NCI-H2196 treated with DMSO at 0.1 percent for 48 hours (cell line): Measurements from ENCODE around the gene LINGO3.
"Not testable (repeated sequence)": the region's sequence is repeated elsewhere in the genome, so short reads cannot be mapped to it uniquely, and the experiment has no call there.

Experiments used
- DNase-seq: peaks from one replicate; lab custom pipeline; 2025; ENCODE audit not compliant: unreplicated experiment; lab: John Stamatoyannopoulos, UW

The LINGO3 gene

GRCh38 chr19:2282062-2282861, 25.7 kb downstream of the LINGO3 start, which contains the start of gene PEAK3:
Gene PEAK3 (minus strand): TSS chr19:2282175. CDS start chr19:2280931, 1,244 bp downstream.
- DNase-seq: no peak

GRCh38 chr19:2281265-2282061, 26.5 kb downstream of the LINGO3 start:
- not testable (repeated sequence) for DNase-seq

- no peak for DNase-seq
Measured at GRCh38 chr19:2280633-2281264, 27.2 kb downstream of the LINGO3 start.

- no peak for DNase-seq
Measured at GRCh38 chr19:2278459-2279158, 29.3 kb downstream of the LINGO3 start.

GRCh38 chr19:2277138-2277537, 30.8 kb downstream of the LINGO3 start:
- DNase-seq: no peak

GRCh38 chr19:2276429-2276986, 31.4 kb downstream of the LINGO3 start:
- DNase-seq: no peak

- no peak for DNase-seq
Measured at GRCh38 chr19:2275588-2276428, 32.1 kb downstream of the LINGO3 start.

- peak; percentile 46 for DNase-seq
Measured at GRCh38 chr19:2274931-2275535, 32.9 kb downstream of the LINGO3 start.

- DNase-seq: no peak
Measured at GRCh38 chr19:2274185-2274711, 33.7 kb downstream of the LINGO3 start.

- peak; percentile 28 for DNase-seq
Measured at GRCh38 chr19:2273356-2274184, 34.4 kb downstream of the LINGO3 start.

GRCh38 chr19:2271234-2272103, 36.5 kb downstream of the LINGO3 start:
- no peak for DNase-seq

GRCh38 chr19:2270423-2271233, 37.3 kb downstream of the LINGO3 start:
- no peak for DNase-seq

- DNase-seq: no peak
Measured at GRCh38 chr19:2270157-2270422, 37.9 kb downstream of the LINGO3 start.

GRCh38 chr19:2269244-2270156, 38.5 kb downstream of the LINGO3 start:
- peak; percentile 96 for DNase-seq

GRCh38 chr19:2268861-2269243, 39.1 kb downstream of the LINGO3 start:
- no peak for DNase-seq

- no peak for DNase-seq
Measured at GRCh38 chr19:2268480-2268830, 39.5 kb downstream of the LINGO3 start.
